Esophagus muscularis mucosa (tissue), 4 donors: ENCODE measurements around the gene SEPTIN5. TPM values are rescaled to one million over a fixed set of nuclear protein-coding genes. Genes with fewer than 3 reads are reported as not detected.
"Not testable (repeated sequence)": the region's sequence is repeated elsewhere in the genome, so short reads cannot be mapped to it uniquely, and the experiment has no call there.

Experiments
- DNase-seq: peaks from one replicate; pipeline ENCODE4 v3.0.0-alpha.2; 2017; ENCODE audit errors: extremely low spot score
- H3K27ac ChIP-seq, 4 donors: fragments of 200-600 bp; sonication (generic); replicated peaks in 1 of 4; 1 replicate in 3 of 4; 2 replicates in 1 of 4; pipeline ENCODE4 v1.5.1; 2016 to 2019; ENCODE audit warnings: mild to moderate bottlenecking in 1 of 4
- H3K27me3 ChIP-seq, 4 donors: fragments of 200-600 bp; sonication (generic); one replicate each; pipeline versions ENCODE4 v1.5.1 to v1.6.0; 2016 to 2019
- H3K36me3 ChIP-seq, 4 donors: fragments of 200-600 bp; sonication (generic); one replicate each; pipeline ENCODE4 v1.5.1; 2016 to 2019
- H3K4me1 ChIP-seq, 4 donors: fragments of 200-600 bp; sonication (generic); one replicate each; pipeline ENCODE4 v1.5.1; 2016 to 2019
- H3K4me3 ChIP-seq, 4 donors: fragments of 200-600 bp; sonication (generic); 1 replicate in 2 of 4; 2 replicates in 2 of 4; pipeline ENCODE4 v1.5.1; 2016 to 2019; ENCODE audit warnings: mild to moderate bottlenecking in 4 of 4, moderate library complexity in 1 of 4
- H3K9me3 ChIP-seq, 4 donors: fragments of 200-600 bp; sonication (generic); 1 replicate in 3 of 4; 2 replicates in 1 of 4; pipeline ENCODE4 v1.5.1; 2016 to 2019
- EP300 ChIP-seq: sonication (generic); formaldehyde crosslinking; IDR thresholded peaks from one replicate; pipeline ENCODE4 v1.6.1; 2017; ENCODE audit warnings: antibody characterized with exemption
- POLR2A ChIP-seq: fragments of 450-650 bp; IDR thresholded peaks from one replicate; pipeline ENCODE4 v1.6.1; 2017; ENCODE audit warnings: antibody characterized with exemption, moderate library complexity, mild to moderate bottlenecking, low read depth
- POLR2AphosphoS5 ChIP-seq, 2 donors: sonication (generic); formaldehyde crosslinking; IDR thresholded peaks; one replicate each; pipeline ENCODE4 v1.6.1; 2017; ENCODE audit warnings: antibody characterized with exemption in 2 of 2
- WGBS: methylation state at CpG from one replicate; pipeline ENCODE4 v1.1.5; 2018; 5-methylcytosine and 5-hydroxymethylcytosine counted together
- intact Hi-C: fragments of 100-400 bp; cut with DNase I; formaldehyde crosslinking; loops from one replicate; pipeline ENCODE4 v1.15.1; 2023
- total RNA-seq, 4 donors: library from RNA; depleted of rRNA; stranded (reverse); fragments of >200 nt; gene quantifications; one replicate each; pipeline versions ENCODE4 v1.1.0 to v1.2.1, GENCODE V29; 2016
- TF ChIP-seq, protein P1 (sequence below), 3 experiments: fragments of 200-600 bp in 2 of 3; fragments of 450-650 bp in 1 of 3; sonication (generic) in 2 of 3; IDR thresholded peaks; one replicate each; pipeline ENCODE4 v1.5.1; 2017 to 2019; ENCODE audit warnings: antibody characterized with exemption in 3 of 3, mild to moderate bottlenecking in 2 of 3, moderate library complexity in 1 of 3

SEPTIN5 gene
- total RNA-seq, 4 donors from 2014 or later, result 4.2 to 55.4 (median 20.6) TPM

GRCh38 chr22:19674929-19675253 lies 39.4 kb upstream of the SEPTIN5 start:
- 84% methylated on average over 10 of the region's 10 CpGs for WGBS
- no peak for DNase-seq
- Histone ChIP-seq H3K9me3 (no peaks in the 10 kb centered on the region), H3K4me3 (no peak overlapping the region), H3K27me3 (peaks cover 0 to 26% (median 0%) of the 10 kb centered on the region in 4 donors), H3K4me1 (peaks cover 0 to 4% (median 3%) of the 10 kb centered on the region in 4 donors), H3K27ac (no peak overlapping the region), H3K36me3 (no peaks in the 10 kb centered on the region)
- intact Hi-C loops, result no loop called here
- TF ChIP-seq POLR2AphosphoS5 (IDR thresholded peaks at IDR 0.05) (no peak), EP300 (no peak), POLR2A (no peak)
- TF ChIP-seq, protein P1, sequence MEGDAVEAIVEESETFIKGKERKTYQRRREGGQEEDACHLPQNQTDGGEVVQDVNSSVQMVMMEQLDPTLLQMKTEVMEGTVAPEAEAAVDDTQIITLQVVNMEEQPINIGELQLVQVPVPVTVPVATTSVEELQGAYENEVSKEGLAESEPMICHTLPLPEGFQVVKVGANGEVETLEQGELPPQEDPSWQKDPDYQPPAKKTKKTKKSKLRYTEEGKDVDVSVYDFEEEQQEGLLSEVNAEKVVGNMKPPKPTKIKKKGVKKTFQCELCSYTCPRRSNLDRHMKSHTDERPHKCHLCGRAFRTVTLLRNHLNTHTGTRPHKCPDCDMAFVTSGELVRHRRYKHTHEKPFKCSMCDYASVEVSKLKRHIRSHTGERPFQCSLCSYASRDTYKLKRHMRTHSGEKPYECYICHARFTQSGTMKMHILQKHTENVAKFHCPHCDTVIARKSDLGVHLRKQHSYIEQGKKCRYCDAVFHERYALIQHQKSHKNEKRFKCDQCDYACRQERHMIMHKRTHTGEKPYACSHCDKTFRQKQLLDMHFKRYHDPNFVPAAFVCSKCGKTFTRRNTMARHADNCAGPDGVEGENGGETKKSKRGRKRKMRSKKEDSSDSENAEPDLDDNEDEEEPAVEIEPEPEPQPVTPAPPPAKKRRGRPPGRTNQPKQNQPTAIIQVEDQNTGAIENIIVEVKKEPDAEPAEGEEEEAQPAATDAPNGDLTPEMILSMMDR (IDR thresholded peaks at IDR 0.05), result no peak

DNA sequence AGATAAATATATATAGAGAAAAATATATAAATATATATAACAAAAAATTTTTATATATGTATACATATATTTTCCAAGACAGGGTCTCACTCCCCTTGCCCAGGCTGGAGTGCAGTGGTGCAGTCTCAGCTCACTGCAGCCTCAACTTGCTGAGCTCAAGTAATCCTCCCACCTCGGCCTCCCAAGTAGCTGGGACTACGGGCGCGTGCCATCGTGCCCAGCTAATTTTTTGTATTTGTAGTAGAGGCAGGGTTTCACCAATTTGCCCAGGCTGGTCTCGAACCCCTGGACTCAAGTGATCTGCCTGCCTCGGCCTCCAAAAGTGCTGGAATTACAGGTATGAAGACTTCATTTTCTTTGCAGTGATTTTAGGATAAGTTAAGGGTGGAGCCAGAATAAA lies 38.9 kb upstream of the SEPTIN5 start:
- no peak overlapping the region for H3K27ac ChIP-seq
- no peaks in the 10 kb centered on the region for H3K36me3 ChIP-seq
- H3K9me3 ChIP-seq, result no peaks in the 10 kb centered on the region
- peaks cover 0 to 31% (median 0%) of the 10 kb centered on the region in 4 donors for H3K27me3 ChIP-seq
- intact Hi-C loops, result no loop called here
- peaks cover 0 to 4% (median 3%) of the 10 kb centered on the region in 4 donors for H3K4me1 ChIP-seq
- DNase-seq, result no peak
- WGBS, result 92% methylated on average over 7 of the region's 7 CpGs
- TF ChIP-seq POLR2AphosphoS5 (IDR thresholded peaks at IDR 0.05), result no peak
- TF ChIP-seq EP300, result no peak
- TF ChIP-seq, protein P1 (IDR thresholded peaks at IDR 0.05), result no peak
- no peak for TF ChIP-seq POLR2A
- no peak overlapping the region for H3K4me3 ChIP-seq

DNA sequence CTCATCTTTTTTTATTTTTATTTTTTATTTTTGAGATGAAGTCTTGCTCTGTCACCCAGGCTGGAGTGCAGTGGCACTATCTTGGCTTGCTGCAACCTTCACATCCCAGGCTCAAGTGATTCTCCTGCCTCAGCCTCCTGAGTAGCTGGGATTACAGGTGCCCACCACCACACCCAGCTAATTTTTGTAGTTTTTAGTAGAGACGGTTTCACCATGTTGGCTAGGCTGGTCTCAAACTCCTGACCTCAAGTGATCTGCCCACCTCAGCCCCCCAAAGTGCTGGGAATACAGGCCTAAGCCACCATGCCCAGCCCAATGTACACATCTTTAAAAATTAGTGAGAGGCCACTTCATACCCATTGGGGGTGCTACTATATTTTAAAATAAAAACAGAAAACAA lies 37.9 kb upstream of the SEPTIN5 start:
- DNase-seq, H3K36me3 ChIP-seq, H3K4me1 ChIP-seq, H3K9me3 ChIP-seq, intact Hi-C loops, H3K4me3 ChIP-seq, H3K27ac ChIP-seq: not testable (repeated sequence)
- H3K27me3 ChIP-seq, result peaks cover 0 to 38% (median 0%) of the 10 kb centered on the region in 4 donors
- 91% methylated on average over 1 of the region's 1 CpG for WGBS

GRCh38 chr22:19678949-19679521 lies 35.3 kb upstream of the SEPTIN5 start:
- peaks cover 0 to 4% (median 3%) of the 10 kb centered on the region in 4 donors for H3K4me1 ChIP-seq
- 56% methylated on average over 3 of the region's 11 CpGs for WGBS
- peaks cover 0 to 42% (median 0%) of the 10 kb centered on the region in 4 donors for H3K27me3 ChIP-seq
- no peaks in the 10 kb centered on the region for H3K9me3 ChIP-seq
- TF ChIP-seq POLR2A, result no peak
- no peak for TF ChIP-seq POLR2AphosphoS5 (IDR thresholded peaks at IDR 0.05)
- TF ChIP-seq EP300, result no peak
- TF ChIP-seq, protein P1 (IDR thresholded peaks at IDR 0.05), result no peak
- no peaks in the 10 kb centered on the region for H3K36me3 ChIP-seq
- intact Hi-C loops, result loop anchor here (1.0 kb wide), 1 partner anchor 39 kb away; no protein-coding TSS in a partner anchor
- no peak overlapping the region for H3K27ac ChIP-seq
- H3K4me3 ChIP-seq, result no peak overlapping the region
- no peak for DNase-seq

DNA sequence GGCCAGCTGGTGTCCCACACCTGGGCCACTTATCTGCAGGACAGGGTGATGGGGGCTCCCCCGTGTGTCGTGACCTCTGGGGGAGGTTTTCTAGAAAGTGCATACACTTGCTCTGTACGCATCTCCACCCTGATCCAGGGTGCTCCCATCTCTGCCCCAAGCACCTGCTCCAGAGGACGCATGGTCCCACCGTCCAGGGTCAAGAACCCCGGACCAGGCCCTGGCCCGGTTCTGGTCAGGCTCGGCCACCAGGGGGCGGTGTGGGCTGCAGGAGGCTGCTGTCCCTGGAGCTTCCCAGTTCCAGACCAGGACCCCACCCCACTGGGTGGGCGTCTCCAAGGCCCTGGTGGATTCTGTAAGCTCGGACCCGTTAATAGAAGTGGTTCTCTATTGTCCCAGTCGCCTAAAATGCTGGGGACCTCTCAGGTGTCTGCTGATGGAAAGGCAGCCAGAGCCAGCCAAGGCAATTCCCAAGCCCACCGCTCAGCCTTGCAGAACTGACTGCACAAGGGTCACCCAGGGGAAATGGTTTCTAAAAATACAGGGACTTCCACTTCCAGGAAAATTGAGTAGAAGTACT lies 34.7 kb upstream of the SEPTIN5 start:
- DNase-seq, result no peak
- H3K27me3 ChIP-seq, result peaks cover 0 to 37% (median 0%) of the 10 kb centered on the region in 4 donors
- peaks cover 0 to 4% (median 3%) of the 10 kb centered on the region in 4 donors for H3K4me1 ChIP-seq
- H3K27ac ChIP-seq, result no peak overlapping the region
- H3K9me3 ChIP-seq, result no peaks in the 10 kb centered on the region
- intact Hi-C loops, result loop anchor here (1.0 kb wide), 1 partner anchor 39 kb away; no protein-coding TSS in a partner anchor
- WGBS, result 41% methylated on average over 4 of the region's 14 CpGs
- TF ChIP-seq EP300 (no peak), POLR2A (no peak), POLR2AphosphoS5 (IDR thresholded peaks at IDR 0.05) (no peak)
- TF ChIP-seq, protein P1 (IDR thresholded peaks at IDR 0.05), result peak; percentile 66 to 83 (median 83)
- no peak overlapping the region for H3K4me3 ChIP-seq
- no peaks in the 10 kb centered on the region for H3K36me3 ChIP-seq
